NCI-H345 treated with DMSO at 0.1 percent for 48 hours (cell line): Measurements from ENCODE around the gene GPR50.
A peak's percentile ranks its signal among the peaks of the same experiment; 100 is the strongest.

Experiments used
- DNase-seq: peaks from one replicate; lab custom pipeline; 2025; ENCODE audit not compliant: unreplicated experiment; lab: John Stamatoyannopoulos, UW

Gene GPR50

GRCh38 chrX:151176231-151176750 is at the start of gene GPR50:
GPR50 (plus strand) TSS chrX:151176584; CDS start chrX:151176722, 138 bp downstream.
- DNase-seq = no peak

GRCh38 chrX:151132531-151132930 is 43.9 kb upstream of the GPR50 start:
- DNase-seq = no peak

- DNase-seq = peak; percentile 35
Observed at GRCh38 chrX:151151665-151152267, 24.6 kb upstream of the GPR50 start.

- no peak for DNase-seq
Observed at GRCh38 chrX:151153086-151153485, 23.3 kb upstream of the GPR50 start.

GRCh38 chrX:151153667-151154066 is 22.7 kb upstream of the GPR50 start:
- DNase-seq = no peak

GRCh38 chrX:151155234-151155633 is 21.1 kb upstream of the GPR50 start:
- DNase-seq = no peak

- DNase-seq = no peak
Observed at GRCh38 chrX:151161690-151162089, 14.7 kb upstream of the GPR50 start.

GRCh38 chrX:151167791-151168345 is 8.5 kb upstream of the GPR50 start:
- DNase-seq = no peak

- DNase-seq = no peak
Observed at GRCh38 chrX:151169783-151170182, 6.6 kb upstream of the GPR50 start.

- DNase-seq = no peak
Observed at GRCh38 chrX:151174581-151175282, 1.7 kb upstream of the GPR50 start.

- DNase-seq = no peak
Observed at GRCh38 chrX:151175283-151176062, 911 bp upstream of the GPR50 start.

- no peak for DNase-seq
Observed at GRCh38 chrX:151177141-151178027, 1.0 kb downstream of the GPR50 start.

- no peak for DNase-seq
Observed at GRCh38 chrX:151178746-151179145, 2.4 kb downstream of the GPR50 start.

- no peak for DNase-seq
Observed at GRCh38 chrX:151180400-151180799, 4.0 kb downstream of the GPR50 start.

GRCh38 chrX:151181088-151181487 is 4.7 kb downstream of the GPR50 start:
- DNase-seq = no peak

- DNase-seq = no peak
Observed at GRCh38 chrX:151183233-151183753, 6.9 kb downstream of the GPR50 start.

- no peak for DNase-seq
Observed at GRCh38 chrX:151183912-151184565, 7.7 kb downstream of the GPR50 start.

- DNase-seq = no peak
Observed at GRCh38 chrX:151184705-151185104, 8.3 kb downstream of the GPR50 start.

- DNase-seq = no peak
Observed at GRCh38 chrX:151206871-151207270, 30.5 kb downstream of the GPR50 start.

- no peak for DNase-seq
Observed at GRCh38 chrX:151225843-151226242, 49.5 kb downstream of the GPR50 start.
